22Rv1 (cell line): ENCODE data around the gene JPT2.

Source experiments
- H3K27ac ChIP-seq: fragments of 450-650 bp; 2 replicates; pipeline ENCODE4 v1.5.1; 2017
- CTCF ChIP-seq: fragments of 450-650 bp; IDR thresholded peaks from 2 replicates; pipeline ENCODE4 v1.5.1; 2017; ENCODE audit warnings: mild to moderate bottlenecking
- ZFX ChIP-seq: fragments of 450-650 bp; IDR thresholded peaks from 2 replicates; pipeline ENCODE4 v1.6.1; 2017; ENCODE audit warnings: antibody characterized with exemption, borderline replicate concordance

Gene JPT2

GRCh38 chr16:1667271-1667670, 10.8 kb upstream of the JPT2 start:
- TF ChIP-seq ZFX: no peak
- TF ChIP-seq CTCF: no peak
- no peak overlapping the region for H3K27ac ChIP-seq

- H3K27ac ChIP-seq: no peak overlapping the region
- TF ChIP-seq CTCF (no peak), ZFX (no peak)
These were observed 10.2 kb upstream of the JPT2 start for GRCh38 chr16:1667916-1668315.

- TF ChIP-seq ZFX (no peak), CTCF (no peak)
- H3K27ac ChIP-seq: no peak overlapping the region
These were observed 9.3 kb upstream of the JPT2 start for GRCh38 chr16:1668612-1669319.

GRCh38 chr16:1669698-1670097, 8.4 kb upstream of the JPT2 start:
- TF ChIP-seq ZFX (no peak), CTCF (no peak)
- H3K27ac ChIP-seq: no peak overlapping the region

GRCh38 chr16:1670371-1670770, 7.7 kb upstream of the JPT2 start:
- TF ChIP-seq CTCF (no peak), ZFX (no peak)
- H3K27ac ChIP-seq: no peak overlapping the region

GRCh38 chr16:1670866-1671265, 7.2 kb upstream of the JPT2 start:
- TF ChIP-seq ZFX (no peak), CTCF (no peak)
- no peak overlapping the region for H3K27ac ChIP-seq

- TF ChIP-seq ZFX (no peak), CTCF (no peak)
- H3K27ac ChIP-seq: no peak overlapping the region
These were observed 4.5 kb upstream of the JPT2 start for GRCh38 chr16:1673424-1674151.
